ENCODE measurements around the gene WDR20.

WDR20 gene

GRCh38 chr14:102212356-102212755 is 72.7 kb downstream of the WDR20 start:
- no peaks in the 10 kb centered on the region for H3K9me3 ChIP-seq (ENCODE audit: low read length)
- no peak overlapping the region for H2AFZ ChIP-seq (ENCODE audit: low read depth, low read length)
- H3K36me3 ChIP-seq (ENCODE audit: insufficient read depth, low read length), result peaks cover 25% of the 10 kb centered on the region
- no peaks in the 10 kb centered on the region for H3K27me3 ChIP-seq (ENCODE audit: insufficient read depth, low read length)
- H3K4me1 ChIP-seq (ENCODE audit: insufficient read depth, low read length), result peaks cover 20% of the 10 kb centered on the region
- no peak overlapping the region for H3K4me3 ChIP-seq (ENCODE audit: low read length)

GRCh38 chr14:102212845-102213244 is 73.1 kb downstream of the WDR20 start:
- no peak overlapping the region for H3K4me3 ChIP-seq (ENCODE audit: low read length)
- H3K27me3 ChIP-seq (ENCODE audit: insufficient read depth, low read length), result no peaks in the 10 kb centered on the region
- H3K9me3 ChIP-seq (ENCODE audit: low read length), result no peaks in the 10 kb centered on the region
- peaks cover 20% of the 10 kb centered on the region for H3K4me1 ChIP-seq (ENCODE audit: insufficient read depth, low read length)
- no peak overlapping the region for H2AFZ ChIP-seq (ENCODE audit: low read depth, low read length)
- peaks cover 23% of the 10 kb centered on the region for H3K36me3 ChIP-seq (ENCODE audit: insufficient read depth, low read length)

DNA sequence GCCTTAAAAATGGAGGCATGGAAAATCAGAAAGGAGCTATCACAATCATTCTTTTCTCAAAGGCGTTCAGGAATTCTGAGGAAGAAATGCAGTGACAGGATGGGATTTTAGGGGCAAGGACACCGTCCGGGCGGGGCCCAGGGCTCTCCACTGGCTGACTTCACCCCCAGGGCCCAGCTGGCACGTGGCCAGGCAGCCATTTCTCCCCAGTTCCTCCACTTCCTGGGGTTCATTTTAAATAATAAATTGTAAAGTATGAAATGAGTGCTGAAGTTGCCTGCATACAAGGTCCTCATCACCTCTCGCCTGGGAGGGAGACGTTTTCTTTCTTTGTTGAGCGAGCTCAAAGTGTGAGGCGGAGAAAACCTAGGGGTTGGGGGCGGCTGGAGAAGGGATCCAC is 73.8 kb downstream of the WDR20 start:
- no peaks in the 10 kb centered on the region for H3K9me3 ChIP-seq (ENCODE audit: low read length)
- H3K36me3 ChIP-seq (ENCODE audit: insufficient read depth, low read length), result peaks cover 18% of the 10 kb centered on the region
- peaks cover 20% of the 10 kb centered on the region for H3K4me1 ChIP-seq (ENCODE audit: insufficient read depth, low read length)
- no peak overlapping the region for H3K4me3 ChIP-seq (ENCODE audit: low read length)
- H2AFZ ChIP-seq (ENCODE audit: low read depth, low read length), result no peak overlapping the region
- no peaks in the 10 kb centered on the region for H3K27me3 ChIP-seq (ENCODE audit: insufficient read depth, low read length)

DNA sequence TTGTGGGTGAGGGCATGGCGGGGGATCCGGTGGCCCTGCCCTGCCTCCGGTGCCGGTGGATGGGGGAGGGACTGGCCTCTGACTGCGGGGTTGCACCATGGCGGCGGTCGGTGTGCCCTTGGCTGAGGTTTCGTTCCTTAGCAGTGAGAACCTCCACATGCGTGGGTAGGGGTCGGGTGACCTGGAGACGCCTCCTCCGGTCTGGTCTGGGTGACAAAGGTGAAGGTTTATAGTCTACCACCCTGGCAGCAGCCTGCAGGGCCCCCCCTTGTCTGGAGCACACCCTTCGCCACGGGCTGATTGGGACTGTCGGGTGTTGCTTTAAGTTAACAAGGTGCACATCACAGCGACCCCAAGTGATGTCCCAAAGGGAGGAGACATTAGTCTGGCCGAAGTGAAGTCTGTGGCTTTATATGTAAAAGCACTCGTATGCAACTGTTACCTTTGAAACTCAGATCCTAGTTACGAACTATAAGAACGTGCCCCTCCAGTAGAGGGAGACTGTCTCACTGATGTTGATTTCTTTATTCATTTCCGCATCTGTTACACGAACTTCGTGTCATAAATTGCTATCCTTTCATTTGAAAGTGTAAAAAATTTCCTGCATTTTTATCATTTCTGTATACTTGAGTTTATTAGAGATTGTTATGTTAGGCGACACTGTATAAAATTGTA is 74.4 kb downstream of the WDR20 start:
- no peak overlapping the region for H3K4me3 ChIP-seq (ENCODE audit: low read length)
- peaks cover 20% of the 10 kb centered on the region for H3K4me1 ChIP-seq (ENCODE audit: insufficient read depth, low read length)
- H2AFZ ChIP-seq (ENCODE audit: low read depth, low read length), result no peak overlapping the region
- no peaks in the 10 kb centered on the region for H3K27me3 ChIP-seq (ENCODE audit: insufficient read depth, low read length)
- peaks cover 12% of the 10 kb centered on the region for H3K36me3 ChIP-seq (ENCODE audit: insufficient read depth, low read length)
- H3K9me3 ChIP-seq (ENCODE audit: low read length), result no peaks in the 10 kb centered on the region

GRCh38 chr14:102215071-102215470 is 75.4 kb downstream of the WDR20 start:
- peaks cover 8% of the 10 kb centered on the region for H3K36me3 ChIP-seq (ENCODE audit: insufficient read depth, low read length)
- H3K9me3 ChIP-seq (ENCODE audit: low read length), result no peaks in the 10 kb centered on the region
- H3K4me3 ChIP-seq (ENCODE audit: low read length), result no peak overlapping the region
- H3K4me1 ChIP-seq (ENCODE audit: insufficient read depth, low read length), result peaks cover 20% of the 10 kb centered on the region
- H3K27me3 ChIP-seq (ENCODE audit: insufficient read depth, low read length), result no peaks in the 10 kb centered on the region
- H2AFZ ChIP-seq (ENCODE audit: low read depth, low read length), result no peak overlapping the region

- Histone ChIP-seq H2AFZ (ENCODE audit: low read depth, low read length) (no peak overlapping the region), H3K27me3 (ENCODE audit: insufficient read depth, low read length) (no peaks in the 10 kb centered on the region), H3K36me3 (ENCODE audit: insufficient read depth, low read length) (peaks cover 8% of the 10 kb centered on the region), H3K4me3 (ENCODE audit: low read length) (no peak overlapping the region), H3K9me3 (ENCODE audit: low read length) (no peaks in the 10 kb centered on the region), H3K4me1 (ENCODE audit: insufficient read depth, low read length) (peaks cover 20% of the 10 kb centered on the region)
Observed at GRCh38 chr14:102215576-102216250, 76.0 kb downstream of the WDR20 start.

- no peak overlapping the region for H2AFZ ChIP-seq (ENCODE audit: low read depth, low read length)
- H3K4me1 ChIP-seq (ENCODE audit: insufficient read depth, low read length), result peaks cover 20% of the 10 kb centered on the region
- peaks cover 11% of the 10 kb centered on the region for H3K36me3 ChIP-seq (ENCODE audit: insufficient read depth, low read length)
- no peaks in the 10 kb centered on the region for H3K9me3 ChIP-seq (ENCODE audit: low read length)
- no peaks in the 10 kb centered on the region for H3K27me3 ChIP-seq (ENCODE audit: insufficient read depth, low read length)
- H3K4me3 ChIP-seq (ENCODE audit: low read length), result no peak overlapping the region
Observed at GRCh38 chr14:102217399-102217798, 77.7 kb downstream of the WDR20 start.

GRCh38 chr14:102217987-102218421 is 78.3 kb downstream of the WDR20 start:
- H3K27me3 ChIP-seq (ENCODE audit: insufficient read depth, low read length), result no peaks in the 10 kb centered on the region
- no peak overlapping the region for H2AFZ ChIP-seq (ENCODE audit: low read depth, low read length)
- H3K4me3 ChIP-seq (ENCODE audit: low read length), result no peak overlapping the region
- peaks cover 12% of the 10 kb centered on the region for H3K36me3 ChIP-seq (ENCODE audit: insufficient read depth, low read length)
- no peaks in the 10 kb centered on the region for H3K9me3 ChIP-seq (ENCODE audit: low read length)
- peaks cover 17% of the 10 kb centered on the region for H3K4me1 ChIP-seq (ENCODE audit: insufficient read depth, low read length)

DNA sequence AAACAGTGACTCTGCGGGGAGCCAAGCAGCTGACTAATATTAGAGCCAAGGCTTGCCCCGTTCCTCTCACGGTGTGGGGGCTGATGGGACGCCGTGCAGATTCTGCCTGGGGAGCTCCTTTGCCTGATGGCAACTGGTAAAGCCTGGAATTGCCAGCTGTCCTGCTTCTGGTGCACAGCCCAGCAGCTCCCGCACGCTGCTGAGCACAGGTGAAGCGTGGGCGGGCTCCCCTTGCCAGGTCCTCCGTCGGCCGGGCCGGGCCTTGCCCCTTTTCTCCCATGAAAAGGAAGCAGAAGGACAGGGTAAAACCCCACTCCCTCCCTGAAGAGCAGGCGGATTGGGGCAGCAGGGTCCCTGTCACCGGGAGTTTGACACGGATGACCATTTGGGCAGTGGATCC is 79.0 kb downstream of the WDR20 start:
- Histone ChIP-seq H3K36me3 (ENCODE audit: insufficient read depth, low read length) (peaks cover 14% of the 10 kb centered on the region), H3K9me3 (ENCODE audit: low read length) (no peaks in the 10 kb centered on the region), H3K4me1 (ENCODE audit: insufficient read depth, low read length) (peaks cover 17% of the 10 kb centered on the region), H3K27me3 (ENCODE audit: insufficient read depth, low read length) (no peaks in the 10 kb centered on the region), H3K4me3 (ENCODE audit: low read length) (no peak overlapping the region), H2AFZ (ENCODE audit: low read depth, low read length) (no peak overlapping the region)

DNA sequence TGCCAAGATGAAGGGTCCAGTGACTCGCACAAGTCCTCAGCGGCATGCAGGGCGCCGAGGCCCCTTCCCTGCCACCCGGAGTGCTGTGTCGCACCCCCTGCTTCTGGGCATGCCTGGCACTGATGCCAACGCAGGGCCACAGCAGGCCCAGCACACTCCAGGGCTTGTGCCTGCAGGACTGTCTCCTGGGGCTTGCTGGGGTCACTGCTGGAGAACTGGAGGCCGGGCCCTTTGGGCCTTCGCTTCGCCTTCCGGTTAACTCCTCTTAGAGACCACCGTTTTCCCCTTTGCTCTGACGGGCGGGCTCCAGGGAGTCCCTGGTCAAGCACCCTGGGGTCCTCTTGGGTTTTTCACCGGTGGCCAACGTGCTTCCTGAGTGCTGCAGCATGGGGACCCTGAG is 79.6 kb downstream of the WDR20 start:
- H2AFZ ChIP-seq (ENCODE audit: low read depth, low read length), result no peak overlapping the region
- H3K4me3 ChIP-seq (ENCODE audit: low read length), result no peak overlapping the region
- H3K36me3 ChIP-seq (ENCODE audit: insufficient read depth, low read length), result peaks cover 15% of the 10 kb centered on the region
- H3K27me3 ChIP-seq (ENCODE audit: insufficient read depth, low read length), result no peaks in the 10 kb centered on the region
- H3K9me3 ChIP-seq (ENCODE audit: low read length), result no peaks in the 10 kb centered on the region
- H3K4me1 ChIP-seq (ENCODE audit: insufficient read depth, low read length), result peaks cover 17% of the 10 kb centered on the region

GRCh38 chr14:102220031-102220430 is 80.3 kb downstream of the WDR20 start:
- H3K9me3 ChIP-seq (ENCODE audit: low read length), result no peaks in the 10 kb centered on the region
- peaks cover 22% of the 10 kb centered on the region for H3K36me3 ChIP-seq (ENCODE audit: insufficient read depth, low read length)
- H3K4me3 ChIP-seq (ENCODE audit: low read length), result no peak overlapping the region
- no peak overlapping the region for H2AFZ ChIP-seq (ENCODE audit: low read depth, low read length)
- peaks cover 12% of the 10 kb centered on the region for H3K4me1 ChIP-seq (ENCODE audit: insufficient read depth, low read length)
- H3K27me3 ChIP-seq (ENCODE audit: insufficient read depth, low read length), result no peaks in the 10 kb centered on the region

- H2AFZ ChIP-seq (ENCODE audit: low read depth, low read length), result no peak overlapping the region
- peaks cover 24% of the 10 kb centered on the region for H3K36me3 ChIP-seq (ENCODE audit: insufficient read depth, low read length)
- no peak overlapping the region for H3K4me3 ChIP-seq (ENCODE audit: low read length)
- no peaks in the 10 kb centered on the region for H3K27me3 ChIP-seq (ENCODE audit: insufficient read depth, low read length)
- H3K4me1 ChIP-seq (ENCODE audit: insufficient read depth, low read length), result peaks cover 2% of the 10 kb centered on the region
- H3K9me3 ChIP-seq (ENCODE audit: low read length), result no peaks in the 10 kb centered on the region
Observed at GRCh38 chr14:102221026-102221425, 81.3 kb downstream of the WDR20 start.

DNA sequence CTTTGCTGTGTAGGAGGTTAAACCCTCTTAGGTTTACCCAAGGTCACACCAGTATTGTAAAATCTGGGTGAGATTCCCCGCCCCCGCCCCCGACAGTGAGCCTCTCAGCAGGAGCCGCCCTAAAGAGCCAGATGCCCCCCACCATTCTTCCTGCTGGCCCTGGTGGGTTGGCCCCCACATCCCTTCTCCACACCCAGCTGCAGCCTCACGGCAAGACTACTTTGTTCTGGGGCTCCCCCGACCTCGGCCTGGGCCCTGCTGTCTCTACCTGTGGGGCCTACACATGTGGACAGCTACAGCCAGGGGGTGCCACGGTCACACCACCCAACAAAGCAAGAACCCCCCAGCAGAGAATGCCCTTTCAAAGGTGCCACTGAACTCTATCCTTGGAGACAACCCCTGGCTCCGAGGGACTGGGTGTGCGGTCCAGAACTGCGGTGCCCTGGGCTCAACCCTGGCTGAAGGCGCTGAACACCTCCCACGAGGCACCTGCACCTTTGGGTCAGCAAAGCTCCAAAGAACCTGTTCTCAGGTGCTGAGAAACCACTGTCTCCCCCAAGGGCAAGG is 82.4 kb downstream of the WDR20 start:
- Histone ChIP-seq H3K4me3 (ENCODE audit: low read length) (no peak overlapping the region), H3K27me3 (ENCODE audit: insufficient read depth, low read length) (no peaks in the 10 kb centered on the region), H3K4me1 (ENCODE audit: insufficient read depth, low read length) (no peaks in the 10 kb centered on the region), H2AFZ (ENCODE audit: low read depth, low read length) (no peak overlapping the region), H3K36me3 (ENCODE audit: insufficient read depth, low read length) (peaks cover 24% of the 10 kb centered on the region), H3K9me3 (ENCODE audit: low read length) (no peaks in the 10 kb centered on the region)

All from neuron (in vitro differentiated cells).